H1 (cell line): ENCODE data around the gene ZNF860. TPM values are rescaled to one million over a fixed set of nuclear protein-coding genes. Genes with fewer than 3 reads are reported as not detected.

Experiments
- CHD2 ChIP-seq: IDR thresholded peaks from 2 replicates; pipeline ENCODE4 v1.6.1; 2012; ENCODE audit warnings: low read length, improper control_type of control experiment
- polyA plus RNA-seq, 7 experiments: library from polyadenylated mRNA; depleted of rRNA in 3 of 7; stranded (reverse) in 5 of 7; unstranded in 2 of 7; fragments of >200 nt in 5 of 7; fragments of 200-250 nt in 2 of 7; gene quantifications; 1 replicate in 5 of 7; 2 replicates in 1 of 7; 4 replicates in 1 of 7; pipeline versions ENCODE4 v1.2.1 to v1.2.3, GENCODE V29; 2011 to 2013; ENCODE audit warnings: missing spikeins in 2 of 7, mixed read lengths in 2 of 7
- total RNA-seq: library from RNA; stranded (reverse); fragmentation: NEBNext Ultra II Directional; extraction: Animal tissue kit (Norgen Biotek cat#: 25700); gene quantifications from 2 replicates; pipeline ENCODE4 v1.2.1, GENCODE V29; 2021

The ZNF860 gene
- total and polyA plus RNA-seq, 2 of the 8 experiments (the other 6 are each of a cell fraction or from before 2014, with no cell fraction given), result 3.2 to 8.6 TPM

DNA sequence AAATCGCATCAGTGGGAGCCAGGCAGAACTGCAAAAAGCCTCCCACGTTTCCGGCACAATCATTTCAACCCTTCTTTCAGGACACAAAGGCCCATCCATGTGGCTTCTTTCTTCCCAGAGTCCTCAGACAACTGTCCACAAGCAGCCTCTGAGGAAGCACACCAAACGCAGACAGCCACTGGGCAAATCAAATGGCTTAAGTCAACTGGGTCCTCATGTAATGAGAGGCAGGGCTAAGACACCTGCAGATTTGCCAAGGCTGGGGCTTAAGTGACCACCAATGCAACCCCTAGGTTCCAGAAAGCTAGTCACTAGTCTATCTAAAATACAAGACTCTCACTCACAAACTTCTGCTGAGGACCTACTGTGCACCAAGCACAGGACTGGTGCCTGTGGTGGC lies 8.5 kb upstream of the ZNF860 start (continued):
- no peak for TF ChIP-seq CHD2
